Measurements from ENCODE around the gene ANKRD53. TPM values are rescaled to one million over a fixed set of nuclear protein-coding genes. Genes with fewer than 3 reads are reported as not detected.
A peak's percentile ranks its signal among the peaks of the same experiment; 100 is the strongest.

The ANKRD53 gene
- total and polyA plus RNA-seq, 9 of the 15 experiments (the other 6 are each of a cell fraction or from before 2014, with no cell fraction given): 0.18 TPM; not detected in 8

DNA sequence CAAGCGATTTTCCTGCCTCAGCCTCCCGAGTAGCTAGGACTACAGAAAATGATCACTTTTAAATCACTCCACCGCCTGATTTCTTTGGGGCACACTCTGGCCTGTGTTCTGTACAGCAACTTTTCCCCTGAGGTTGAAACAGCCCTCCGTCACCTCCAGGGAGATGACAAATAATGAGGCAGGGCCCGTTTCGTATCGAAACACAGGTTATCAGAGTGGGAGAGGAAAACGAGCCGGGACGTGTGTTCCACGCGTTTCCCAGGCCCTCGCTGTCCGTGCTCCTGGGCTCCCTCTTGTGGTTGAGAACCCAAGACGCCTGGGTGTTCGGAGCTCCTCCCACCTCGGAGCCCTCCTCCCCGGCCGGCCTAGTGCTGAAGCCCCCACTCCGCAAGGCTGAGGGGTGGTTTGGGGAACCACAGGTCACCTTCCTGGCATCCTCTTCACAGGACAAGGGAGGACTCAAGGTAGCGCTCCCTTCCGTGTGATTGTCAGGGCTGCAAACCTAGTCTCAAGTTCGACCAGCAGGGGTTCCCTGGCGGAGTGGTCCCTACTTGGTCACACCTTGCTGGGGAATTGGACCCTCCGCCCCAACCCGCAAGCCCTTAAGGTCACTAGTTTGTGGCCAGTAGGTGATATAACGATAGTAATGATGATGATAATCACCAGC is 30.0 kb upstream of the ANKRD53 start (continued):
- TF ChIP-seq GTF3C2 (IDR thresholded peaks at IDR 0.05; ENCODE audit: borderline replicate concordance, extremely low read depth, insufficient read length) (no peak), L3MBTL2 (IDR thresholded peaks at IDR 0.05) (peak; percentile 58; the same call in 1 of the 2 replicates), REST (IDR thresholded peaks at IDR 0.05; ENCODE audit: borderline replicate concordance) (peak; percentile 39; the same call in 1 of the 2 replicates), REST (CRISPR knock-in tag; IDR thresholded peaks at IDR 0.05; ENCODE audit: low read depth) (no peak), ESRRA (IDR thresholded peaks at IDR 0.05; ENCODE audit: borderline replicate concordance, low read depth) (0 out of 2 replicates have a peak, but pooled peaks have one; percentile 12), KLF6 (CRISPR knock-in tag; IDR thresholded peaks at IDR 0.05; ENCODE audit: borderline replicate concordance) (no peak), ZNF408 (CRISPR knock-in tag; IDR thresholded peaks at IDR 0.05; ENCODE audit: low read depth) (no peak), DDX20 (tag; IDR thresholded peaks at IDR 0.05; ENCODE audit: low read depth) (no peak), HNRNPK (IDR thresholded peaks at IDR 0.05; ENCODE audit: low read depth, low read length, poor library complexity, severe bottlenecking) (no peak), ETS2 (tag; IDR thresholded peaks at IDR 0.05; ENCODE audit: borderline replicate concordance, poor library complexity, severe bottlenecking) (no peak), ARID2 (IDR thresholded peaks at IDR 0.05) (no peak), BHLHE40 (IDR thresholded peaks at IDR 0.05; ENCODE audit: low read length) (no peak), CTBP1 (IDR thresholded peaks at IDR 0.05; ENCODE audit: borderline replicate concordance) (peak; percentile 19; the same call in 1 of the 2 replicates), ATF1 (CRISPR knock-in tag; IDR thresholded peaks at IDR 0.05) (no peak), ATF1 (tag; IDR thresholded peaks at IDR 0.05) (peak; percentile 34; the same call in 1 of the 2 replicates), PPARD (CRISPR knock-in tag; IDR thresholded peaks at IDR 0.05) (no peak)

Data from K562 (cell line).